ENCODE data around the gene DNAH1. TPM values are rescaled to one million over a fixed set of nuclear protein-coding genes. Genes with fewer than 3 reads are reported as not detected.

DNAH1 gene
- total and polyA plus RNA-seq, 4 donors, result 0.88 to 24.1 (median 10.8) TPM

DNA sequence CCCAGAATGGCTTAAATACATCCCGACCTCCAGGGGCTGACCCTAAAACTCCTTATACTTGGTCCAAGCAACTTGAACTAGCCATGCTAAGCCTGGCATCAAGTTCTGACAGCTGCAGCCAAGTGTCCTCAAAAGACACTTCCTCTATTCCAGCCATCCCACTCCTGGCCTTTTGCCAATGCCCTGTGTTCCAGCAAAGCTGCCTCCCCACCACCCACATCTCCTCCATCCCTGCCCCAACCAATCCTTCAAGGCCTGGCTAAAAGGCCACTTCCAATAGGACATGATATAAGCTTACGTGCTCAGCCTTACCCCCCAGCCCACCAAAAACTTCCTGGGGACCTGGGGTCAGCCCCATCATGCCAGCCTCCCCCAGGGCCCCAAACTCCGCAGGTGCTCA is 87.8 kb downstream of the DNAH1 start:
- peak; percentile 52 to 55 for DNase-seq
- H3K36me3 ChIP-seq (ENCODE audit: control insufficient read depth in 1 of 2, insufficient read depth in 2 of 2, low read length in 1 of 2), result no peaks in the 10 kb centered on the region
- intact Hi-C loops (cut with DNase I), result no loop called here

DNA sequence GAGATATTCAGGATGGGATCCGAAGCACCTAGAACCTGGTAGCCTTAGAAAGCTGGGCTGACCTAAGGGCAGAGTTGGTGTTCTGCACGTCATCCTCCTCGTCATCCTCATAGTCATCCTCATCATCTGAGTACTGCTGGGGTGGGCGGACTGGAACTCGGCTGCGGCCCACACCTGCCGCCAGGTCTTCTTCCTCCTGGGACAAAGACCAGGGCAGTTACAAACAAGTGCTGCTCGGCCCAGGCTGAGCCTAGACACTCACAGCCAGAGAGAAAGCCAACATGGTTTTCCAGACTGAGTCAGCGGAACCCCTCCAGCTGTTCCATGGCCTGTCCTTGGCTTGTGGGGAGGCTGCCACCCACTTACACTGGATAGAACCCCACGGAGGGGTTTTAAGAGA is 88.3 kb downstream of the DNAH1 start:
- DNase-seq, result peak; percentile 23 to 41
- WGBS, 2 donors, result 87 to 92% methylated on average over 10 of the region's 10 CpGs
- no peaks in the 10 kb centered on the region for H3K27me3 ChIP-seq (ENCODE audit: control insufficient read depth in 1 of 2, insufficient read depth in 2 of 2, low read length in 1 of 2)
- no peaks in the 10 kb centered on the region for H3K4me1 ChIP-seq (ENCODE audit: control insufficient read depth in 1 of 2, insufficient read depth in 2 of 2, low read length in 2 of 2)
- no peak for ATAC-seq (ENCODE audit: low FRiP score)
- no peak overlapping the region for H3K4me3 ChIP-seq (ENCODE audit: low read length in 2 of 2)
- intact Hi-C loops (cut with DNase I), result no loop called here
- H3K9me3 ChIP-seq (ENCODE audit: control insufficient read depth, low read length), result no peaks in the 10 kb centered on the region
- no peak overlapping the region for H3K27ac ChIP-seq (ENCODE audit: low read depth in 1 of 2, low read length in 2 of 2)
- H3K36me3 ChIP-seq (ENCODE audit: control insufficient read depth in 1 of 2, insufficient read depth in 2 of 2, low read length in 1 of 2), result no peaks in the 10 kb centered on the region

More for the DNA sequence above, 87.8 kb downstream of the DNAH1 start:
- no peak for ATAC-seq (ENCODE audit: low FRiP score)
- H3K9me3 ChIP-seq (ENCODE audit: control insufficient read depth, low read length), result no peaks in the 10 kb centered on the region
- 79 to 80% methylated on average over 3 of the region's 3 CpGs for WGBS, 2 donors
- H3K4me1 ChIP-seq (ENCODE audit: control insufficient read depth in 1 of 2, insufficient read depth in 2 of 2, low read length in 2 of 2), result no peaks in the 10 kb centered on the region
- no peak overlapping the region for H3K4me3 ChIP-seq (ENCODE audit: low read length in 2 of 2)
- no peaks in the 10 kb centered on the region for H3K27me3 ChIP-seq (ENCODE audit: control insufficient read depth in 1 of 2, insufficient read depth in 2 of 2, low read length in 1 of 2)
- no peak overlapping the region for H3K27ac ChIP-seq (ENCODE audit: low read depth in 1 of 2, low read length in 2 of 2)

DNA sequence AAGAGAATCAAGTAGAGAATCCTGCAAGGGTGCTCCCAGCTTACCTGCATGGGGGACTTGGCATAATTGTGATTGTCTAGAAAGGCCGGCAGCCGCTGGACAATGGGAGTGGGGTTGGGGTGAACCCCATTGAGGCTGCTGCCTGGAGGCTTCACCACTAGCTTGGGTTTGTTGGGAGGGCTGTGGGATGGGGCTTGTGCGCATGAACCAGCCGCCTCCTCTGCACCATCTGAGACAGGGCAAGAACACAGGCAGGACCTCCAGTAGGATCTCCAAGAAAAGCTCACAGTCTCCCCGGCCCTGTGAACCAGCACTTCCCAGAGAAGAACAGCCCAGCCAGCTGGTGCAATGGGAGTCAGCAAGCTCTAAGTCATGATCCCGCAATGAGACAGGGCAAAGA is 88.9 kb downstream of the DNAH1 start:
- Histone ChIP-seq H3K9me3 (ENCODE audit: control insufficient read depth, low read length) (no peaks in the 10 kb centered on the region), H3K27ac (ENCODE audit: low read depth in 1 of 2, low read length in 2 of 2) (no peak overlapping the region), H3K36me3 (ENCODE audit: control insufficient read depth in 1 of 2, insufficient read depth in 2 of 2, low read length in 1 of 2) (no peaks in the 10 kb centered on the region), H3K4me3 (ENCODE audit: low read length in 2 of 2) (no peak overlapping the region), H3K4me1 (ENCODE audit: control insufficient read depth in 1 of 2, insufficient read depth in 2 of 2, low read length in 2 of 2) (no peaks in the 10 kb centered on the region), H3K27me3 (ENCODE audit: control insufficient read depth in 1 of 2, insufficient read depth in 2 of 2, low read length in 1 of 2) (no peaks in the 10 kb centered on the region)
- no peak for ATAC-seq (ENCODE audit: low FRiP score)
- intact Hi-C loops (cut with DNase I), result no loop called here
- DNase-seq, result peak; percentile 36 to 58
- 91 to 95% methylated on average over 6 of the region's 6 CpGs for WGBS, 2 donors

GRCh38 chr3:52405601-52406110 is 89.5 kb downstream of the DNAH1 start:
- ATAC-seq (ENCODE audit: low FRiP score) (no peak), DNase-seq (peak; percentile 17 to 39)
- Histone ChIP-seq H3K27me3 (ENCODE audit: control insufficient read depth in 1 of 2, insufficient read depth in 2 of 2, low read length in 1 of 2) (no peaks in the 10 kb centered on the region), H3K27ac (ENCODE audit: low read depth in 1 of 2, low read length in 2 of 2) (no peak overlapping the region), H3K9me3 (ENCODE audit: control insufficient read depth, low read length) (no peaks in the 10 kb centered on the region), H3K4me1 (ENCODE audit: control insufficient read depth in 1 of 2, insufficient read depth in 2 of 2, low read length in 2 of 2) (no peaks in the 10 kb centered on the region), H3K36me3 (ENCODE audit: control insufficient read depth in 1 of 2, insufficient read depth in 2 of 2, low read length in 1 of 2) (no peaks in the 10 kb centered on the region), H3K4me3 (ENCODE audit: low read length in 2 of 2) (no peak overlapping the region)
- 86 to 89% methylated on average over 4 of the region's 4 CpGs for WGBS, 2 donors
- intact Hi-C loops (cut with DNase I), result no loop called here

DNA sequence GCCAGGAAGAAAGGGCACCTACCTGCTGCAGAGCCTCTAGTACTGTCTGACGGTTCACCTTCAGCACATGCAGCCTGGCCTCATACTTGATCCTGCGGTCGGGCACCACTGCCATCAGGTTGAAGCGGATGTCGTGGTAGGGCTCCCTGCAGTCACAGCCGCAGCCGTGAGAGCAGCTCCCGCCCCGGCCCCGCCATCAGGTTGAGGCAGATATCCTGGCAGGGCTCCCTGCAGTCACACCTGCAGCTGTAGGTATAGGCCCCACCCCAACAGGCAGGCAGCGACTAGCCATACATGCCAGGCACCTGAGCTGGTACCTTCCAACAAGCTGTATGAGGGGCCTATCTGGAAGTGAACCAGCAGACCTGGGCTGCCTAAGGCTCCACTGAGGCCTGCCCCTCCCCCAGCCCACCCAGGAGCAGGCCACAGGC is 90.1 kb downstream of the DNAH1 start:
- Histone ChIP-seq H3K36me3 (ENCODE audit: control insufficient read depth in 1 of 2, insufficient read depth in 2 of 2, low read length in 1 of 2) (no peaks in the 10 kb centered on the region), H3K27me3 (ENCODE audit: control insufficient read depth in 1 of 2, insufficient read depth in 2 of 2, low read length in 1 of 2) (no peaks in the 10 kb centered on the region), H3K4me1 (ENCODE audit: control insufficient read depth in 1 of 2, insufficient read depth in 2 of 2, low read length in 2 of 2) (no peaks in the 10 kb centered on the region), H3K9me3 (ENCODE audit: control insufficient read depth, low read length) (no peaks in the 10 kb centered on the region), H3K27ac (ENCODE audit: low read depth in 1 of 2, low read length in 2 of 2) (no peak overlapping the region), H3K4me3 (ENCODE audit: low read length in 2 of 2) (no peak overlapping the region)
- peak; percentile 40 to 59 for DNase-seq
- ATAC-seq (ENCODE audit: low FRiP score), result no peak
- intact Hi-C loops (cut with DNase I), result no loop called here
- 88 to 90% methylated on average over 11 of the region's 11 CpGs for WGBS, 2 donors

- Histone ChIP-seq H3K27ac (ENCODE audit: low read depth in 1 of 2, low read length in 2 of 2) (no peak overlapping the region), H3K4me1 (ENCODE audit: control insufficient read depth in 1 of 2, insufficient read depth in 2 of 2, low read length in 2 of 2) (no peaks in the 10 kb centered on the region), H3K36me3 (ENCODE audit: control insufficient read depth in 1 of 2, insufficient read depth in 2 of 2, low read length in 1 of 2) (no peaks in the 10 kb centered on the region), H3K4me3 (ENCODE audit: low read length in 2 of 2) (no peak overlapping the region), H3K27me3 (ENCODE audit: control insufficient read depth in 1 of 2, insufficient read depth in 2 of 2, low read length in 1 of 2) (no peaks in the 10 kb centered on the region), H3K9me3 (ENCODE audit: control insufficient read depth, low read length) (no peaks in the 10 kb centered on the region)
- no peak for ATAC-seq (ENCODE audit: low FRiP score)
- intact Hi-C loops (cut with DNase I), result no loop called here
- WGBS, 2 donors, result 92 to 94% methylated on average over 20 of the region's 20 CpGs
- DNase-seq, result peak; percentile 38 to 61
These were observed 90.8 kb downstream of the DNAH1 start for GRCh38 chr3:52406791-52407510.

DNA sequence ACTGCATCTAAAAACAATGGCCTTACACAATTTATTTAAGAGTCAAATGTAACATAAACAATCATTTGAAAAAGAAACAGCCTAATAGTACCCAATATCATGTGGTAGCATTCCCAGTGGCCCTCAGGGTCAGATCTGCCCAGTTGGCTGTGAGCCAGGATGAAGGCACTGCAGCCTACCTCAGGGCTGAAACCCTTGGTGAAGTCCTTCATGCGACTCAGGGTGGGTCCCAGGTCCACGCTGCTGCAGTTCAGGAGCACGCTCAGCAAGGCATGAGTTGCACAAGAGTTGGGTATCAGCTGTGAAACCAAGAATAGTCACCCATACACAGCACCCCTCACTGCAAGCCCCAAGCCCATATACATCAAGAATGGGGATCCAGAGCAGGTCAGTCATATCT is 91.7 kb downstream of the DNAH1 start:
- WGBS, 2 donors, result 91 to 97% methylated on average over 3 of the region's 3 CpGs
- intact Hi-C loops (cut with DNase I), result no loop called here
- H3K4me3 ChIP-seq (ENCODE audit: low read length in 2 of 2), result no peak overlapping the region
- no peaks in the 10 kb centered on the region for H3K27me3 ChIP-seq (ENCODE audit: control insufficient read depth in 1 of 2, insufficient read depth in 2 of 2, low read length in 1 of 2)
- no peaks in the 10 kb centered on the region for H3K9me3 ChIP-seq (ENCODE audit: control insufficient read depth, low read length)
- DNase-seq, result peak; percentile 40 to 61
- H3K27ac ChIP-seq (ENCODE audit: low read depth in 1 of 2, low read length in 2 of 2), result no peak overlapping the region
- H3K4me1 ChIP-seq (ENCODE audit: control insufficient read depth in 1 of 2, insufficient read depth in 2 of 2, low read length in 2 of 2), result no peaks in the 10 kb centered on the region
- no peaks in the 10 kb centered on the region for H3K36me3 ChIP-seq (ENCODE audit: control insufficient read depth in 1 of 2, insufficient read depth in 2 of 2, low read length in 1 of 2)
- ATAC-seq (ENCODE audit: low FRiP score), result no peak

- no peaks in the 10 kb centered on the region for H3K36me3 ChIP-seq (ENCODE audit: control insufficient read depth in 1 of 2, insufficient read depth in 2 of 2, low read length in 1 of 2)
These were observed 92.3 kb downstream of the DNAH1 start for GRCh38 chr3:52408466-52408865.

DNA sequence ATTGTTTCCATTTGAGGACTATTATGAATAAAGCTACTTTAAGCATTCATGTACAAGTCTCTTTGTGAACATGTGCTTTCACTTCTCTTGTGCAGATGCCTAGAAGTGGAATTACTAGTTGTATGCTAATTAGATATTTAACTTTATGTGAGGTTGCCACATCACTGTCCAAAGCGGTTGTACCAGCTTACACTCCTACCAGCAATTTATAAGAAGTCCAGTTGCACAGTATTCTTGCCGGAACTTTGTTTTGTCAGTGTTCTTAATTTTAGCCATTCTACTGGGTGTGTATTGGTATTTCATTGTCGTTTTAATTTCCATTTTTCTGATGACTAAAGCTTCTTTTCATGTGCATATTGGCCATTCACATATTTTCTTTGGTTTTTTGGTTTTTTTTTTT is 99.7 kb downstream of the DNAH1 start:
- intact Hi-C loops (cut with DNase I), result no loop called here
- Histone ChIP-seq H3K4me1 (ENCODE audit: control insufficient read depth in 1 of 2, insufficient read depth in 2 of 2, low read length in 2 of 2) (no peaks in the 10 kb centered on the region), H3K4me3 (ENCODE audit: low read length in 2 of 2) (no peak overlapping the region), H3K27me3 (ENCODE audit: control insufficient read depth in 1 of 2, insufficient read depth in 2 of 2, low read length in 1 of 2) (no peaks in the 10 kb centered on the region), H3K27ac (ENCODE audit: low read depth in 1 of 2, low read length in 2 of 2) (no peak overlapping the region), H3K9me3 (ENCODE audit: control insufficient read depth, low read length) (no peaks in the 10 kb centered on the region), H3K36me3 (ENCODE audit: control insufficient read depth in 1 of 2, insufficient read depth in 2 of 2, low read length in 1 of 2) (peaks cover 0 to 2% of the 10 kb centered on the region in 2 donors)
- WGBS, 2 donors, result 89 to 90% methylated on average over 3 of the region's 3 CpGs
- DNase-seq (no peak), ATAC-seq (ENCODE audit: low FRiP score) (no peak)

More at GRCh38 chr3:52408466-52408865, 92.3 kb downstream of the DNAH1 start:
- 90 to 94% methylated on average over 8 of the region's 8 CpGs for WGBS, 2 donors
- H3K9me3 ChIP-seq (ENCODE audit: control insufficient read depth, low read length), result no peaks in the 10 kb centered on the region
- H3K4me3 ChIP-seq (ENCODE audit: low read length in 2 of 2), result no peak overlapping the region
- ATAC-seq (ENCODE audit: low FRiP score) (no peak), DNase-seq (peak in 1 of 2 donors; percentile 24)
- intact Hi-C loops (cut with DNase I), result no loop called here
- no peaks in the 10 kb centered on the region for H3K4me1 ChIP-seq (ENCODE audit: control insufficient read depth in 1 of 2, insufficient read depth in 2 of 2, low read length in 2 of 2)
- H3K27me3 ChIP-seq (ENCODE audit: control insufficient read depth in 1 of 2, insufficient read depth in 2 of 2, low read length in 1 of 2), result no peaks in the 10 kb centered on the region
- no peak overlapping the region for H3K27ac ChIP-seq (ENCODE audit: low read depth in 1 of 2, low read length in 2 of 2)

Measured in aorta (tissue), 5 donors.